ENCODE results near the gene LAMTOR1.

The LAMTOR1 gene

DNA sequence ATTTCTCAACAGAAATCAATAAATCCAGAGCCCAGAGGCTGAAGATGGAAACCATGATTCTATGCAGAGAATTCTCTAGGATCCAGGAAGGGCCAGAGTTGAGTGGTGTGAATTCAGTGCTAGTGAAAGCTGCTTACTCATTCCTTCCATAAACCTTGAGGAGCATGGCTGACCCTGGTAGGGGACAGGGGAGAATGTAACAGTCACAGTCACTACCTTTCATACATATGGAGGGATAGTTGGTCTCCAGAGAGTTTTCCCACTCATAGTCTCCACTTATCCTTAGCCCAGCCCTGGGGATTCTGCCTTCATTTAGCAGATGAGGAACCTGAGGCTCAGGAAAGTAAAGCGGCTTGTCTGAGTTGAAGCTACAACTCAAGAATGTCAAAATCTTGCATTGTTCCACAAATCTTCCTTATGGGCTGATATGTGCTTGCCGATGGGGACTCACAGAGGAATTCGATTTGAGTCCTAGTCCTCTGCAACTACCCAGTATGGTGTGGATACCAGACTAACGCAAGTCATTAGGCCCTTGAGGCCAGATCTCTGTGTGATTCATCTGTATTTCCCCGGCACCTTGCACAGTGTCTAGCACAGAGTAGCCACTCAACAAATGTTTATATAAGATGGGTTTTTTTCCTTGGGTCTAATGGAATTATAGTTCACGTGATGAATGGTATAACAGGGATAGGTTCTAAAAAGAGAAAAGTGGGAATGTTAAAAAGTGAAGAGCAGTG lies 13.1 kb upstream of the LAMTOR1 start:
- no peak for DNase-seq

DNA sequence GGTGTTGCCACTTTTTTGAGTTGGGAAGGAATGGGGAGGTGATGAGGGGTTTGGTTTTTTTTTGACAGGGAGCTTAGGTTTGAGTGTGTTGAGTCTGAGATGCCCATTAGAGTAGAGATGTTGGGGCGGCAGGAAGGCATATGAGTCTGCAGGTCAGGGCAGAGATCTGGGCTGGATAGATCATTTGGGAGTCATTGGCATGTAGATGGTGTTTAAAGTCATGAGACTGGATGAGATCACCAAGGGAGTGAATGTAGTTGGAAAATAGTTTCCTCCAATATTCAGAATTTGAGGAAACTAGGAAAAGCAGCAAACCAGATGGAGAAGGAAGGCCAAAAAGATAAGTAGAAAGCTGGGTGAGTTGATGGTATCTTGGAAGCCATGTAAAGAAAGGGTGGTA lies 11.5 kb upstream of the LAMTOR1 start:
- DNase-seq, result no peak

DNA sequence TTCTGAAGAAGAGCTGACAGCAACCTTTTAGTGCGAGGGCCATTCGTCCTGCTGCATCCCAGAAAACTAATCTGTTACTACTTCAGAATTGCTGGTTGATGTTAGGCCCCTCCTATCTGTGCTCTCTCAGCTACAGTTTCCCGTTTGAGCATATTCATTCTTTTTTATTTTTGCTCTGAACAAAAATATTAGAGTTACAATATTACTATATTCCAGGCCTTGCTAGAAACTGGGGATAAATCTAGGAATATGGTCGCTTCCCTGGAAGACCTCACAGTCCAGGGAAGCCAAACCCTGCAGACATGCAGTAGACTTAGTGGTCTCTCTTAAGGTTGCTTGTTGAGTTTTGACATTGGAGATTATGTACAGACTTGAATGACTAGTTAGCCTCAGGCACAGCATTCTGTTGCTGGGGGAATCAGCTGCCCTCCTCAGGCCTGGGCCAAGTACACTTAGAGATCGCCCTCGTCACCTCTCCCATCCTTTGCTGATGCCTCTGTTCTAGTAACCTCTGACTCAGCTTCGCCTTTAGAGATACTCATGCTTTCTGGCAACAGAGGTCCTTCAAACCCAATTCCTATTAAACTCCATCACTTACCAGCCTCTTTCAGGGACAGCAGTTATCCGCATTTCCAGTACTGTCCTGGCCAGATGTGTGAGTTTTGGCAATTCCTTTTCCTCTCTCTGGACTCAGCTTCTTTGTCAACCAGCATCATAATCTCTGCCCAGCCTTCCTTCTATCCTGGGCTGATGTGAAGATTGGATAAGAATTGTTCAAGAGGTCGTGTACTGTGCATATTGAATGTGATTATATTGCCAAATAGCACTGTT lies 10.1 kb upstream of the LAMTOR1 start:
- DNase-seq, result no peak

DNA sequence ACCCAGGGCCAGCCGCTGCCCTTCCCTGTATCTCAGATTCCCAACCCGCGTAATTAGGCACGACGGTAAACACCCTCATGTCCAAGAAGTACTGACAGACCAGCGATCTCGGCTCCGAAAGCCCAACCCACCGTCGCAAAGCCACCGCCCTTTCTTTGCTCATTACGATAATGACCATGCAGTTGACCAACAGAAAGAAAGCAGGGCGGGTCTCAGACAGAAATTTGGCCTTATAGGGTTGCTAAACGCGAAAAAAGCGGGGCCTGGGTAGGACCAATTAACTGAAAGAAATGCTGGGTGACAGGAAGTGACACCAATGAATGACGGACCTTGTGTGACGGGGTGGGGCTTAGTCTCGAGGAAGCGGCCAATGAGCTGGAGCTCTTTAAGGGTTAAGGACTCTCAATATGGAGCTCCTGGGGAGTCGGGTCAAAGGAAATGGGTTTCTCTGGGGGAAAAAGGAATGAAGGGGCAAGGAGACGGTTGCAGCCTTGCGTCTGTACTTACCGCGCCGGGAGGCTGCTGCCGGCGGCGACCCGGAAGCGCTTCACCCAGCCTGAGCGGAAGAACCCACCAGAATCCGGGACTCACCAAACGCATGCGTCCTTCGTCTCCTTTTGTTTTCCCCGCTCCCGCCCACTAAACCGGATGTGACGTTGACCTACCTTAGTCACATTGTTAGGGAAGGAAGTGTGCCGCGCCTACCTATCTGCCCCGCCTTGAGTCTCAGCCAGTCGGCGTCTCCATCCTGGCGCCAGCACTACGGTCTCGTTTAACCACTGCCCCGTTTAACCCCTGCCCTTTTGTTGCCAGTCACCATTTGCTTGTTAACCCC lies 9.3 kb upstream of the LAMTOR1 start, which contains the start of gene ANAPC15:
Gene ANAPC15 (minus strand): TSS at position 553 of the 835 bp plus-strand sequence. CDS start 1,419 bp downstream, outside the sequence.
- peak; percentile 99 for DNase-seq

DNA sequence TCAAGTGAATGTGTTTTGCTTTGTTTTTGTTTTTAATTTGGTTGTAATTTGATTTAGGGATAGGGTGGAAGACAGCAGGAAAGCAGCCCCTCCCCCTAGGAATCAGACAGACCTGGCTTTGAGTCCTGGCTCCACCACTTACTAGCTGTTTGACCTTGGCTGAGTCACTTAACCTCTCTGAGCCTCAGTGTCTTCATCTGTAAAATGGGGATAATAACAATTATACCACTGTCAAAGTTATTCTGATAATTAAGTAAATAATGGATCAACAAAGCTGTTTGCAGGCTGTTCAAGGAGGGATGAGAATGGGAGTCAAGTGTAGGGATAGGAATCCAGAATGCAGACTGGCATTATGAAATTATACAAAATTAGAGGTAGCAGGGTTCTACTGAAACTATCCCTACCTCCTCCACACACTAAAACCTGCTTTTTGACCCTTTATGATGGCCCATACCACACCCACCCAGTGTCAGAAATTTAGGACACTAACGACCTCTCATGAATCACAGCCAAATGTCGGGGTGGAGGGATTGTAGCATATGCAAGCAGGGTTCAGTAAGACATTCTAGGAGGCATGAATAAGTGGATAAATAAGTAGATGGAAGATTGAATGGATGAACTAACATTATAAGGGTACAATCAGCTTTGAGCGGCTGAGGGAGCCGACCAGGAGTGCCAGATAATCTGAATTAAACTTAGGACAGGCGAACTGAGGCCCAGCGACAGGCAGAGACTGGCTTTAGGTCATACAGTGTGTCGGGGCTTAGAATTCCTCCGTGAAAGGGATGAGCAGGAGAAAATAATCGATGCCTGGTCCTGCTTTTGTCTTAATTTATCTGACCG lies 8.4 kb upstream of the LAMTOR1 start:
- DNase-seq, result no peak

DNA sequence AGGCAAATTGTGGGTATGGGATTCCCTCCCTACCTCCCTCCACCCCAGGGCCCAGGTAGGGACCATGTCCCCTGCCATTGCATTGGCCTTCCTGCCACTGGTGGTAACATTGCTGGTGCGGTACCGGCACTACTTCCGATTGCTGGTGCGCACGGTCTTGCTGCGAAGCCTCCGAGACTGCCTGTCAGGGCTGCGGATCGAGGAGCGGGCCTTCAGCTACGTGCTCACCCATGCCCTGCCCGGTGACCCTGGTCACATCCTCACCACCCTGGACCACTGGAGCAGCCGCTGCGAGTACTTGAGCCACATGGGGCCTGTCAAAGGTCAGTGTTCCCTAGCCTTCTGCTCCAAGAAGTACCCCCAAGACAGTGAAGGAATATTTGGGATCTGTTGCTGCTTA lies 2.8 kb upstream of the LAMTOR1 start, which contains the start of gene TOMT:
Gene TOMT (plus strand): TSS at position 37 of the 400 bp plus-strand sequence. CDS start 28 bp downstream, at position 65.
- DNase-seq, result no peak

DNA sequence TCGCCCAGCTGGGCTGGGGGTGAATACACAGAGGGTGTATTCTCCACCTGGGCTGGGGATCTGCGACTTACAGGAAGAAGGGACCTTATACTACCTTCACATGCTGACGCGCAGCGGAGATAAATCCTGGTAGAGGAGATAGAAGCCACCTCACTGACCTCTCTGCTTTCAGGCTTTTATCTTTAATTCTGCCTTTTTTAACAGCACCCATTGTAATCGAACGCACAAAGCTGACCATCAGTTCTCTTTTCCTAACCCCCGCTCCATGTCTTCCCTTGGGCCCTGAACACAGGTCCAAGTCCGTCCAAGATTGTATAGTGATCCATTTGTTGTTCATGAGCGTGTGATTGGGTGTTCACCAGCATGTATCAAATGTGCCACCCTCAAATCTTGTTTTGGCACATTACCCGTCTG lies 664 bp upstream of the LAMTOR1 start:
- DNase-seq, result no peak

DNA sequence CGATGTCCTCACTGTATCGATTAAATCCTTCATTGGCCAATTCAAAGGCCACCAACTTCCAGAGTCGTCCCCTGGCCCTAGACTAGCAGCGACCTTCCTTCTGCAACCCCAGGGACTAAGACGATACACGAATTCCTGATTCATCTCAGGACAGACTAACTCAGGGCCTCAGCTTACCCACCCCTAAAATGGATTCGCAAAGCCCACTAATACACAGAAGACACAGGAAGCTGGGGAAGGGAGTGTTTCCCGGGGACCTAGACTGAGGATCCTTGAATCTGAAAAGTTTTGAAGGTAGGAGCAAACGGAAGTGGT lies 509 bp downstream of the LAMTOR1 start:
- DNase-seq, result no peak

DNA sequence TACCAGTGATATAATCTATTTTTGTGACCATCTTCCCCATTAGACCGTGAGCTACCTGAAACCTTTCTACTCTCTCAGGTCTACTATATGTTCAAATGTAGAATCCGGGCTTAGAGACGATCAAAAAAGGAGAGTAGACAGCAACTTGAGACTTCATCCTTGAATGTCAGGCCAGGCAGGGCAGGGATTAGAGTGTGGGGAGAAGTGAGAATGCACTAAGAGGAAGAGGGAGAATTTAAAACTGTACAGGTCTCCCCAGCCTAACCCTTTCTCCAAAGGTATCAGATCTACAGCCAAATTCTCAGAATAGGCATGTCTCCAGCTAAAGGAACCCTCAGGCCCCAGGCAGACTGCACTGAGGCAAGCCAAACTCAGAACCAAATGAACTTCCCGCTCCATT lies 935 bp downstream of the LAMTOR1 start:
- DNase-seq, result no peak

DNA sequence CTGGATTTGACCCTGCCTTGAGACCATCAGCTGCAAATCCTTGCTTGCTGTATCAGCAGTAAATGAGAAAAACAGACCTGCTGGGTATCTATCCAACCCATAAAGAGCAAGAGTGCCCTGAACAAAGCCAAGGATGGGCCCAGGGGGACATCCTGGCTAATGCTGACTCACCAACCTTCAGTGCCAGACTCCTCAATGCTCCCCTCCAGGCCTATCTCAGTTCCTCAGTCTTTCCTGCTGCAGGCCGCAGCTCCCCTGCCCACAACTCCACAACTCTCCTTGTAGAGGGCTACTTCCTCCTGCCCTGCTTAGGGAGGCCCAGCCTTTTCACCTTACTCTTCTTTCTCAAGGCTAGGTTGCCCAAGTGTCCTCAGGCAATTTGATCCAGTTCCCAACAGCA lies 2.6 kb downstream of the LAMTOR1 start:
- no peak for DNase-seq

DNA sequence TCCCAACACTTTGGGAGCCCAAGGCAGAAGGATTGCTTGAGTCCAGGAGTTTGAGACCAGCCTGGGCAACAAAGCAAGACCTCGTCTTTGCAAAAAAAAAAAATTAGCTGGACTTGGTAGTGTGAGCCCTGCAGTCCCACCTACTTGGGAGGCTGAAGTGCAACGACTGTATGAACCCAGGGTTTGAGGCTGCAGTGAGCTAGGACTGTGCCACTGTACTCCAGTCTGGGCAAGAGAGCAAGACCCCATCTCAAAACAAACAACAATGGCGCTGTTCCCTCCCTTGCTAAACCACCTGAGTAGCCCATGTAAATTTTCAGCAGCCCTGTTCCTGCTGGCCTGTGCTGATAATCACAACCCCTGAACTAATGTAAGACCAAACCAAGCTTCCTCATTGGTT lies 3.1 kb downstream of the LAMTOR1 start:
- DNase-seq, result no peak

DNA sequence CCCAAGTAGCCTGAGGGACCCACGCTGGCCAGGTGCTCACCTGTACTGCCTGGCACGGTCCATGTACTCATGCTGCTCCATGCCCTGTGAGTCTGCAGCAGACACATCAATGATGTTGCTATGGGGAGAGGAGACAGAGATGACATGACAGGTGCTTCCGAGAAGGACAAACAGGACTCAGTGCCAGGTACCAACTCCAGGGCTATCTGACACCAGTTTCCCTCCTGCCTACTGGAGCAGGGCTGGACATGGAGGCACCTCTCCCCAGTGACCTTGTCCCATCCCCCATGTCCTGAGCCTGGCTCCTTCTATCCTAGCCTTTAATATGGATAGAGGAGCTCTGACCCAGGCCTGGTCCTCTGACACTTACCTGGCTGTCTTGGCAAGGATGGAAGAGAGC lies 4.4 kb downstream of the LAMTOR1 start:
- DNase-seq, result no peak

DNA sequence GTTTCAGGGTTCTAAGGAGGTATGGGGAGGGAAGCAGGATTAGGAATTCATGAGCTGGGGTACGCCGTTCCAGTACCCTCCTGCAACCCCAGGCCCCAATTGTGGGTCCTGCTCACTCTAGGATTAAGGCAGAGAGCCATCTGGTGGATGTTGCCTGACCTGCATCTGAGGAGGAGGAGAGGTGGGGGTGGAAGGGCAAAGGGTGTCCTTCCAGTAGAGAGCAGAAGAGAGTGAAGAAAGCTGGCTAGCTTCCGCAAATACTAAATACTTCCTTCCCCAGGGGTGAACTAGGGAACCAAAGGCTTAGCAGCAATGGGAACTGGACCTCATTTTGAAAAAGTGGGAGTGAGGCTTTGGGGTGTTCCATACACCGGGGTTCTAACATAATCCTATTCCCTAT lies 11.8 kb downstream of the LAMTOR1 start:
- peak; percentile 81 for DNase-seq

DNA sequence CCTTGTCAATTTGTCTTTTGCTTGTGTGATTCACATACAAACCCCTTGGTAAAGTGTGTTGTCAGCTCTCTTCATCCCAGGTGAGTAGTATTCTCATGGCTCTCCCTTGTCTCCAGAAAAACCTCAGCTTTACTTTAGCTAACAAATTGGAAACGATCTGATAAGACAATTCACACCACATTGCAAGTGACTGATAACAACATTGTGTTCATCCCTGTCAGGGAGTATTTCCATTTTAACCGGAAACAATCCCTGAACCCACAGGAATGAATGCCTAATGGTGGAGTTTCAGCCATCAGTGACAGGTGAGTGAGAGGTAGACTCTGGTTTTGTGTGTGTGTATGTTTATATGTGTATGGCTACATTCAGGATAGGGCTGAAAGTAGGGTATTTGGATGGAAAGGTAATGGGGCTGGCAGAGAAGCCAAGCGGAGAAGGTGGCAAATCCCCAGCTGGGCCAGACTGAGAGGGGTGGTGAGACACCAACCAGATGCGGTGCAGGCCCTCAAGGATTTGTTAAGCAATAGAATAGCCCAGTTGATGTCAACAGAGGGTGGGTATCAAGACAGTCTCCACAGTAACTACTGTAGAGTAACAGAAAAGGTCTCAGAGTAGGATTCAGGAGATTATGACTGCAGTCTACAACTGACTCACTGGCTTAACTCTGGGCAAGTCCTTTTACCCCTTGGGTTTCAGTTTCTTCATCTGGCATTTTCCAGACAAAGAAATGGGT lies 14.9 kb downstream of the LAMTOR1 start:
- no peak for DNase-seq

DNA sequence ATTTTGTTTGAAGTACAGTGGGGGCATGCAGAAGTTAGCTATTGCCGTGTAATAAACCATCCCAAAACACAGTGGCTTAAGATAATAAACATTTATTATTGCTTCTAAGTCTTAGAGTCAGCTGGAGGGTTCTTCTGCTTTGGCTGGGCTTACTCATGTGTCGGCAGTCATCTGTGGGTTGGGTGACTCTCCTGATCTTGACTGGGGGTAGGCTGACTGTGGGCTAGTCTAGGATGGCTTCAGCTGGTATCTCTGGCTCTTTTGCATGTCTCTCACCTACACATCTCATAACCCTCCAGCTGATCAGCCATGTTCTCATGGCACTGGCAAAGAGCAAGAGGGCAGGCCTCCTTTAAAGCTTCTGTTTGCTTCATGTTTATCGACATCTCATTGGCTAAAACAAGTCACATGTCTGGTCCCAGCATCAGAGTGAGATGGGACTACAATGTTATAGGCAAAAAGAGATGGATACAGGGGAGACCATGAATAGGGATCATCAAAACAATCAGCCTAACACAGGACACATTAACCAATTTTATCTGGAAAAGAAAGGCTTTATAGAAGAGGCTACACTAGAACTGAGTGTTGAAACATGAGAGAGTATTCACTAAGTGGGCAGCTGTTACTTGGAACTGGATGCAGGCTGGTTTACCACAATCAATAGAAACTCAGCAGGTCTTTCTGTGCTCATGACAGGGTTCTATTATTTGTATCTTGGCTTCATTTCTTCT lies 17.3 kb downstream of the LAMTOR1 start:
- DNase-seq, result no peak

DNA sequence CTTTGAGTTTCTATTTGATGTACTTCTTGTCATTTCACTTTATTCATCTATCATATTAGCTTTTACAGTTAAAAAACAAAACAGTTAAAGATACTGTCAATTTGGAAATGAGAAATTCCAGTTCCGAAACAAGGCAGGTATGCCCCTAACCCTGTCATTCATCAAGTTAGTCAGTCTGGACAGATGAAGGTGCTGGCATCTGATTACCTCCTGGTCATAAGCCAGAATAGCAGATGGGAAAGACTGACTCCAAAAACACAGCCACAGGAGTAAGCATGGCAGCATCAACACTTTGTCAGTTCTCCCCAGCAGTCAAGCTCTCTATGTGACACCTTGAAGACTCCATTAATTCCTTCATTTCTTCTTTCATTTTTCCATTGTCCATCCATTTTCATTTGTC lies 18.1 kb downstream of the LAMTOR1 start:
- no peak for DNase-seq

DNA sequence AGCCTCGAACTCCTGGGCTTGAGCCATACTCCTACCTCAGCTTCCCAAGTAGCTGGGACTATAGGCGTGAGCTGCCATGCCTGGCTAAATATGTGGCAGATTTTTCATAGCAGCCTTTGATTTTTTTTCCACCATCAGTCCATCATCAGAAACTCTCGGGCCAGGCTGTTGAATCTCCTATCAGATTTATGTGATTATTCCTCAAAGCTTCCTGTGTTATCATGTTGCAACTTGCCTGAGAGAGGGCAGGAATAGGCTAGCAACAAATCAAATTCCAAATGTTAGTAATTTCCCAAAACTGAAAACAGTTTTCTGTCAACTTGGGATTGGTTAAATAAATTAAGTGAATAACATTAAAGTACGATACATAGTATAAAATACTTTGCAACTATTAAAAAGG lies 19.0 kb downstream of the LAMTOR1 start:
- DNase-seq, result no peak

DNA sequence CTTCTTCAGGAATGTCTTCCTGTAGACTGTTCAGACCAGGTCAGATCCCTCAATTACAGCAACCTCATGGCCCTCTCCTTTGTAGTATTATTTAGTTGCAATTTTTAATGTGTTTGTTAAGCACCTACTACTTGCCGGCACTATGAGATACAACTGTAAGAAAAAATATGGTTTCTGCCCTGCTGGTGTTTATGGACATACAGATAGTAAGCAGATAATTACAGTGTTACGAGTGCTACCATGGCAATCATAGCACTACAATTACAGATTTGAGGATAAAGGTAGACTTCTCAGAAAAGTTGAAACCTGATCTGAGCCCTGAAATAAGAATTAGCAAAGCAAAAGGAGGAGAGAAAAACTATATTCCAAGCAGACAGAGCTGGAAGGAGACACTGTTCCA lies 19.7 kb downstream of the LAMTOR1 start:
- DNase-seq, result no peak

DNA sequence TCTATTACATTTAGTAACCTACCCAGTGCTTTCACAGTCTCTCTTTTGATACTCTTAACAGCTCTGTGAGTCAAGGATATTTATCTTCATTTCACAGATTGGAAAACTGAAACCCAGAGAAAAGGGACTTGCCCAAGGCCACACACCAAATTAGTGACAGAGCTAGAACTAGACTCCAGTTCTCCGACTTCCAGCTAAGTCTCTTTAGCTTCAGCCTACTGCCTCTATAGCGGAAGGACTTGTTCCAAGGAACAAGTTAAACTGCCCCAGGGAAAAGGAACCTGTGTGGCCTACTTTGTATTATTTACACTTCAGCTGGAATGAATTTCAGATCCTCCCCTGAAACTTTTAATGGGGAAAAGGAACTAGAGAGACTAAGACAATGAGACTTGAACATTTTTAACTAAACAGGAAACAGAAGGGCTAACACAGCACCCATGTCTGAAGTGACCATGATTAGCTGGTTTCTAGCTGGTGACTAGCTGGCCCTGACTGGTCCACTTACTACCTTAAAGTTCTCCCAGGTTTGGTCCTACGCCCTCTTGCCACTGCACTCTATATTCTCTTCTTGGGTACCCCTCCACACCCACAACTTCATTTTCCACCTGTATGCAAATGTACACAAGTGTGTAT lies 21.2 kb downstream of the LAMTOR1 start:
- DNase-seq, result no peak

DNA sequence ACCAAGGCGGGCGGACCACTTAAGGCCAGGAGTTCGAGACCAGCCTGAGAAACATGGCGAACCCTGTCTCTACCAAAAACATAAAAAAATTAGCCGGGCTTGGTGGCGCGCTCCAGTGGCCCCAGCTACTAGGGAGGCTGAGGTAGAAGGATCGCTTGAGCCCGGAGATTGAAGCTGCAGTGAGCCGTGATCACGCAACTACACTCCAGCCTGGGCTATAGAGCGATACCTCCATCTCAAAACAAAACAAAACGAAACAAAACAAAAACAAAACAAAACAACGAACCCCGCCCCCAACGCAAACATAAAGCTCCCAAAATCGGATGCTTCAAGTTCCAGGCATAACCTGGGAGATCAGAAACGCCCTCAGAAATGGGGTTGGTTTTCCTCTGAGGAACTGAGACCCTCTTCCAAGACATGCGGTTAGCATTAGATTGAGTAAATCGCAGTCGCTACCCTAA lies 21.9 kb downstream of the LAMTOR1 start:
- no peak for DNase-seq
